ENCODE results near the gene NOXA1.

GRCh38 chr9:137480686-137481683 is 57.8 kb downstream of the NOXA1 start:
- TF ChIP-seq, protein P1, sequence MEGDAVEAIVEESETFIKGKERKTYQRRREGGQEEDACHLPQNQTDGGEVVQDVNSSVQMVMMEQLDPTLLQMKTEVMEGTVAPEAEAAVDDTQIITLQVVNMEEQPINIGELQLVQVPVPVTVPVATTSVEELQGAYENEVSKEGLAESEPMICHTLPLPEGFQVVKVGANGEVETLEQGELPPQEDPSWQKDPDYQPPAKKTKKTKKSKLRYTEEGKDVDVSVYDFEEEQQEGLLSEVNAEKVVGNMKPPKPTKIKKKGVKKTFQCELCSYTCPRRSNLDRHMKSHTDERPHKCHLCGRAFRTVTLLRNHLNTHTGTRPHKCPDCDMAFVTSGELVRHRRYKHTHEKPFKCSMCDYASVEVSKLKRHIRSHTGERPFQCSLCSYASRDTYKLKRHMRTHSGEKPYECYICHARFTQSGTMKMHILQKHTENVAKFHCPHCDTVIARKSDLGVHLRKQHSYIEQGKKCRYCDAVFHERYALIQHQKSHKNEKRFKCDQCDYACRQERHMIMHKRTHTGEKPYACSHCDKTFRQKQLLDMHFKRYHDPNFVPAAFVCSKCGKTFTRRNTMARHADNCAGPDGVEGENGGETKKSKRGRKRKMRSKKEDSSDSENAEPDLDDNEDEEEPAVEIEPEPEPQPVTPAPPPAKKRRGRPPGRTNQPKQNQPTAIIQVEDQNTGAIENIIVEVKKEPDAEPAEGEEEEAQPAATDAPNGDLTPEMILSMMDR (conservative IDR thresholded peaks at IDR 0.05 in 1 of 2, IDR thresholded peaks at IDR 0.05 in 1 of 2; ENCODE audit: low read depth in 1 of 2, low read length in 2 of 2): no peak
- TF ChIP-seq EZH2 (IDR thresholded peaks at IDR 0.05; ENCODE audit: low read length, missing control alignments): no peak

Measured in fibroblast of lung (primary cell).